ENCODE results near the gene CDYL.

GRCh38 chr6:4814212-4814611 lies 38.0 kb downstream of the CDYL start:
- TF ChIP-seq CTCF (IDR thresholded peaks at IDR 0.05): no peak
- TF ChIP-seq EZH2phosphoT487 (IDR thresholded peaks at IDR 0.05): no peak

Data from neural progenitor cell (in vitro differentiated cells).